PC-9 (cell line): Measurements from ENCODE around the gene HLA-C. TPM values are rescaled to one million over a fixed set of nuclear protein-coding genes. Genes with fewer than 3 reads are reported as not detected.

Experiments
- BruUV-seq: library from RNA; stranded (reverse); fragments of 400-500 nt; replicated peaks from 2 replicates; lab custom pipeline; 2021; lab: Mats Ljungman, UMichigan
- CTCF ChIA-PET: fragments of 300-600 bp; sonication (Branson Sonifier 250); formaldehyde crosslinking; loops from one replicate; lab custom pipeline; 2022; ENCODE audit warnings: antibody characterized with exemption; lab: Charles Lee
- POLR2A ChIA-PET: fragments of 300-600 bp; sonication (Branson Sonifier 250); formaldehyde crosslinking; loops from one replicate; lab custom pipeline; 2022; ENCODE audit warnings: antibody characterized with exemption; ENCODE audit not compliant: unreplicated experiment; lab: Charles Lee
- DNase-seq, 2 experiments: peaks; one replicate each; pipeline versions ENCODE4 v3.0.0 to v3.0.0-alpha.2; 2015 to 2022; ENCODE audit warnings: mixed read lengths in 1 of 2
- H2AFZ ChIP-seq: fragments of 200-600 bp; sonication (generic); 2 replicates; pipeline ENCODE4 v1.8.1; 2017; ENCODE audit warnings: antibody characterized with exemption
- H3F3A ChIP-seq: fragments of 200-600 bp; sonication (generic); 2 replicates; pipeline ENCODE4 v1.8.1; 2017; ENCODE audit warnings: antibody characterized with exemption, mild to moderate bottlenecking, low read depth; ENCODE audit not compliant: insufficient read depth
- H3K27ac ChIP-seq: fragments of 200-600 bp; sonication (generic); 2 replicates; pipeline ENCODE4 v1.6.1; 2016; ENCODE audit warnings: mixed run types
- H3K27me3 ChIP-seq: fragments of 200-600 bp; sonication (generic); 2 replicates; pipeline ENCODE4 v1.6.1; 2016; ENCODE audit warnings: low read depth, mixed run types; ENCODE audit not compliant: insufficient read depth
- H3K36me3 ChIP-seq: fragments of 200-600 bp; sonication (generic); 2 replicates; pipeline ENCODE4 v1.6.1; 2016; ENCODE audit warnings: low read depth, mixed run types
- H3K4me1 ChIP-seq: fragments of 200-600 bp; sonication (generic); replicated peaks from 2 replicates; pipeline ENCODE4 v1.6.1; 2016; ENCODE audit warnings: mixed run types; ENCODE audit not compliant: insufficient read depth
- H3K4me2 ChIP-seq: fragments of 200-600 bp; sonication (generic); 2 replicates; pipeline ENCODE4 v1.6.1; 2017; ENCODE audit warnings: mixed run types
- H3K4me3 ChIP-seq: fragments of 200-600 bp; sonication (generic); 2 replicates; pipeline ENCODE4 v1.6.1; 2016; ENCODE audit warnings: mixed run types
- H3K79me2 ChIP-seq: fragments of 200-600 bp; sonication (generic); 2 replicates; pipeline ENCODE4 v1.6.1; 2017; ENCODE audit warnings: low read depth, mixed run types
- H3K9me2 ChIP-seq: fragments of 200-600 bp; sonication (generic); 2 replicates; pipeline ENCODE4 v1.8.1; 2017; ENCODE audit warnings: mild to moderate bottlenecking; ENCODE audit not compliant: insufficient read depth
- H3K9me3 ChIP-seq: fragments of 200-600 bp; sonication (generic); 2 replicates; pipeline ENCODE4 v1.8.1; 2016; ENCODE audit warnings: low read depth; ENCODE audit not compliant: insufficient read depth
- H4K20me1 ChIP-seq: fragments of 200-600 bp; sonication (generic); 2 replicates; pipeline ENCODE4 v1.8.1; 2017; ENCODE audit not compliant: insufficient read depth
- EZH2 ChIP-seq: fragments of 200-600 bp; sonication (generic); IDR thresholded peaks from 2 replicates; pipeline ENCODE4 v1.8.0; 2017; ENCODE audit warnings: antibody characterized with exemption, low read depth
- intact Hi-C: fragments of 100-400 bp; cut with micrococcal nuclease; formaldehyde crosslinking; loops from one replicate; pipeline ENCODE4 v1.10.0; 2022; ENCODE audit not compliant: unreplicated experiment
- total RNA-seq: library from RNA; stranded (reverse); gene quantifications from 2 replicates; pipeline ENCODE4 v1.2.3, GENCODE V29; 2021
- TF ChIP-seq, protein P1 (sequence below): fragments of 200-600 bp; sonication (generic); conservative IDR thresholded peaks from 2 replicates; pipeline ENCODE4 v1.6.1; 2017; ENCODE audit warnings: mixed run types, antibody characterized with exemption, mild to moderate bottlenecking, moderate library complexity

HLA-C gene
- total RNA-seq, 1 experiment from 2014 or later, result 305 TPM

DNA sequence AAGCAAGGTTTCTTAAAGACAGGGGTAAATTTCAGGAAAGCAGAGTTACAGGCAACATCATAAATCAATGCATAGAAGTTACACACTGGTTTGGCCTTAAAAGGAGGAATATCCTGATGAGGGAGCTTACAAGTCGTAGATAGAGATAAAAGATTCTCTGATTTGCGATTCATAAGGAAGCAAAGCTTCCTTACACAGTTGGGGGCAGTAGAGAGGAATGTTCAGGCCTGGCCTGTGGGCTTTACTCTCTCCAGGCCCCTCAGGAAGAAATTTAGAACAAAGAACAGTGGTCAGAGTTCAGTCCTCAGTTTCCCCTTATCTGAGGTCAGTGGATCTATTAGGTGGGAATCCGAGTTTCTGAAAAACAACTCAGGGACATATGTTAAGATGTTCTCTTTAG is 19.3 kb downstream of the HLA-C start:
- intact Hi-C loops, result no loop called here
- Histone ChIP-seq H3K4me2 (no peak overlapping the region), H2AFZ (no peak overlapping the region), H4K20me1 (no peaks in the 10 kb centered on the region), H3F3A (no peaks in the 10 kb centered on the region), H3K27ac (no peak overlapping the region), H3K79me2 (no peaks in the 10 kb centered on the region), H3K4me1 (no peaks in the 10 kb centered on the region), H3K4me3 (no peak overlapping the region), H3K36me3 (no peaks in the 10 kb centered on the region), H3K27me3 (no peaks in the 10 kb centered on the region), H3K9me3 (no peaks in the 10 kb centered on the region), H3K9me2 (no peaks in the 10 kb centered on the region)
- POLR2A ChIA-PET, result no interaction called here
- BruUV-seq, result no TSS peak
- CTCF ChIA-PET, result interaction anchor here (0.6 kb wide), 1 partner anchor 46 kb away, joined by 6 read pairs; no protein-coding TSS in a partner anchor
- TF ChIP-seq, protein P1, sequence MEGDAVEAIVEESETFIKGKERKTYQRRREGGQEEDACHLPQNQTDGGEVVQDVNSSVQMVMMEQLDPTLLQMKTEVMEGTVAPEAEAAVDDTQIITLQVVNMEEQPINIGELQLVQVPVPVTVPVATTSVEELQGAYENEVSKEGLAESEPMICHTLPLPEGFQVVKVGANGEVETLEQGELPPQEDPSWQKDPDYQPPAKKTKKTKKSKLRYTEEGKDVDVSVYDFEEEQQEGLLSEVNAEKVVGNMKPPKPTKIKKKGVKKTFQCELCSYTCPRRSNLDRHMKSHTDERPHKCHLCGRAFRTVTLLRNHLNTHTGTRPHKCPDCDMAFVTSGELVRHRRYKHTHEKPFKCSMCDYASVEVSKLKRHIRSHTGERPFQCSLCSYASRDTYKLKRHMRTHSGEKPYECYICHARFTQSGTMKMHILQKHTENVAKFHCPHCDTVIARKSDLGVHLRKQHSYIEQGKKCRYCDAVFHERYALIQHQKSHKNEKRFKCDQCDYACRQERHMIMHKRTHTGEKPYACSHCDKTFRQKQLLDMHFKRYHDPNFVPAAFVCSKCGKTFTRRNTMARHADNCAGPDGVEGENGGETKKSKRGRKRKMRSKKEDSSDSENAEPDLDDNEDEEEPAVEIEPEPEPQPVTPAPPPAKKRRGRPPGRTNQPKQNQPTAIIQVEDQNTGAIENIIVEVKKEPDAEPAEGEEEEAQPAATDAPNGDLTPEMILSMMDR, result no peak
- TF ChIP-seq EZH2, result no peak
- no peak for DNase-seq

DNA sequence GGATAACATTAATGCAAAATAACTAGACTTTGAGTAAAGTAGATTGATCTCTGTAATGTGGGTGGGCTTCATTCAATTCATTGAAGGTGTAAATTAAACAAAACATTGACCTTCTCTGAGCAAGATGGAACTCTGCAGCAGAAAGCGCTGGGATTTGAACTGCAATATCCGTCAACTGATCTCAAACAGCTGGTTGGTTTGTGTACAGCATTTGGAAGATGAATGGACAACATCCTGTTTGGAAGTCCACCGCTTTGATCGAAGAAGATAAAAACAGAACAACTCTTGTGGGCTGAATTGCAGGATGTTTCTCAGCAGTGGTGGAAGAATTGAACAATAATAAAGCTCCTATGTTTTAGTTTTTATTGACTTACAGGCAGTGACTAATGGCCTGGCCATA is 20.6 kb downstream of the HLA-C start:
- H3K36me3 ChIP-seq, result no peaks in the 10 kb centered on the region
- H3K4me2 ChIP-seq, result no peak overlapping the region
- no peak for TF ChIP-seq EZH2
- TF ChIP-seq, protein P1, result no peak
- no peaks in the 10 kb centered on the region for H3K9me2 ChIP-seq
- no peak for DNase-seq
- BruUV-seq, result no TSS peak
- no peaks in the 10 kb centered on the region for H3K9me3 ChIP-seq
- peaks cover 5% of the 10 kb centered on the region for H3K4me1 ChIP-seq
- POLR2A ChIA-PET, result no interaction called here
- no peaks in the 10 kb centered on the region for H3K79me2 ChIP-seq
- intact Hi-C loops, result no loop called here
- no peaks in the 10 kb centered on the region for H4K20me1 ChIP-seq
- H3K4me3 ChIP-seq, result no peak overlapping the region
- H2AFZ ChIP-seq, result no peak overlapping the region
- 0 out of 2 replicates have a peak, but pooled peaks cover 4% of the 10 kb centered on the region for H3F3A ChIP-seq
- no peaks in the 10 kb centered on the region for H3K27me3 ChIP-seq
- CTCF ChIA-PET, result no interaction called here
- H3K27ac ChIP-seq, result no peak overlapping the region

DNA sequence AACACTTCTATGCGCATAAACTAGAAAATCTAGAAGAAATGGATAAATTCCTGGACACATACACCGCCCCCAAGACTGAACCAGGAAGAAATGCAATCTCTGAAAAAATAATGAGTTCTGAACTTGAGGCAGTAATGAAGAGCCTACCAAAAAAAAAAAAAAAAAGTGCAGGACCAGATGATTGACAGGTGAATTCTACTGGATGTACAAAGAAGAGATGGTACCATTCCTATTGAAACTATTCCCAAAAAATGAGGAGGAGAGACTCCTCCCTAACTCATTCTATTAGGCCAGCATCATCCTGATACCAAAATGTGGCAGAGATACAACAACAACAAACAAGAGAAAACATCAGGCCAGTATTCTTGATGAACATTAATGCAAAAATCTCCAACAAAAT is 22.7 kb downstream of the HLA-C start:
- Histone ChIP-seq H2AFZ (no peak overlapping the region), H3K79me2 (no peaks in the 10 kb centered on the region), H3K27ac (no peak overlapping the region), H3K9me2 (no peaks in the 10 kb centered on the region), H3K4me3 (no peak overlapping the region), H3K9me3 (no peaks in the 10 kb centered on the region), H3K36me3 (no peaks in the 10 kb centered on the region), H3F3A (peaks cover 10% of the 10 kb centered on the region), H3K27me3 (no peaks in the 10 kb centered on the region), H3K4me1 (peaks cover 15% of the 10 kb centered on the region), H3K4me2 (no peak overlapping the region), H4K20me1 (no peaks in the 10 kb centered on the region)
- intact Hi-C loops, result no loop called here
- ChIA-PET CTCF (no interaction called here), POLR2A (no interaction called here)
- TF ChIP-seq, protein P1, result no peak
- TF ChIP-seq EZH2, result no peak
- BruUV-seq, result no TSS peak
- no peak for DNase-seq
